GM18909 (cell line): ENCODE data around the gene MICAL1.
"Not testable (repeated sequence)": the region's sequence is repeated elsewhere in the genome, so short reads cannot be mapped to it uniquely, and the experiment has no call there.

Source experiments
- ATAC-seq: cut with Tn5 transposase; IDR thresholded peaks from one replicate; pipeline ENCODE4 v1.9.1; 2021; ENCODE audit warnings: mild to moderate bottlenecking; ENCODE audit not compliant: unreplicated experiment, poor library complexity

MICAL1 gene

DNA sequence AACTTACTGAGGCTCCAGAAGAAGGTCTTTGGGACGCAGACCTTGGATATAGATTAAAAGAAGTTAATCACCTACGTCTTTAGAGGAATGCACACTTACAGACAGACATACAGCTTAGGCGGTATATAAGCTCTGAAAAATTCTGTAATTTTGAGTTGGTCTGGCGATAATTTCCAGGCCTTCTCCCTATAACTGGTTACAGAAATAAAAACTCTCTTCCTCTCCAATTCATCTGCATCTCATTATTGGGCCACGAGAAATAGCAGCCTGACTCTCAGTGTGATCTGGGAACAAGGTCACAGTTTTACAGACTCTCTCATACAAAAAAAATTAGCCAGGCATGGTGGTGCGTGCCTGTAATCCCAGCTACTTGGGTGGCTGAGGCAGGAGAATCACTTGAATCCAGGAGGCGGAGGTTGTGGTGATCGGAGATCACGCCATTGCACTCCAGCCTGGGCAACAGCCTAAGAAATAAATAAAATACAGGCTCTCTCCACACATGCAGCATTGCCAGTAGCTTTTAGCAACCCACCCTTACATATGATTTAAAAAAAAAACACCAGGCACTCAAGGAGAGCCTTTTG, 22.7 kb upstream of the MICAL1 start:
- ATAC-seq, result no peak

DNA sequence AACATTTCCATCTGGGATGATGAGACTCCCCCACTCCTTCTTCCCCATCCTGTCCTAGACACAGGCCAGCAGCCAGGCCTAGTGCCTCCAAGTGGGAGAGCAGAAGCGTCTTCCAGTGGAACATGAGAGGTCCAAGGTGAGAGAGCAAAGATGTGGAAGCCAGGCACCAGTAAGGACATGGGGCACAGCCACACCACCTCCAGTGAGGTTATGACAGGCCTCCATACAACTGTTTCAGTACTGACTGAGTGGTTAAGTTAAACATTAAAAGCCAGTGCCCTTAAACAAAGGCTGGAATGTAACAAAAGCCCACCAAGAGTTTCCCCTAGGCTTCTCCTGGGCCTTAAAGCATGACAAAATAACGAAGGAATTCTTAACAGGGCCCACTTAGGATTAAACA, 22.2 kb upstream of the MICAL1 start:
- ATAC-seq, result peak; percentile 72

DNA sequence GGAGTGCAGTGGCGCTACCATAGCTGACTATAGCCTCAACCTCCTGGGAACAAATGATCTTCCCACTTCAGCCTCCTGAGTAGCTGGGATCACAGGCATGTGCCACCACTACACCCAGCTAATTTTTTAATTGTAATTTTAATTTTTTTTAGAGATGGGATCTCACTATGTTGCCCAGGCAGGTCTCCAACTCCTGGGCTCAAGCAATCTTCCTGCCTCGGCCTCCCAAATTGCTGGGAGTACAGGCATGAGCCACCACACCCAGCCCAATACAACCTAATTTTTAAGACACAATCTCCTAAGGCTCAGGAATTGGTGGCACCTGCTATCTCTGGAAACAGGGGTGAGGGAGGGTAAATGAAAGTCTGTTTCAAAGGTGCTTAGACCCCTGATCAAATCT, 21.6 kb upstream of the MICAL1 start:
- no peak for ATAC-seq

DNA sequence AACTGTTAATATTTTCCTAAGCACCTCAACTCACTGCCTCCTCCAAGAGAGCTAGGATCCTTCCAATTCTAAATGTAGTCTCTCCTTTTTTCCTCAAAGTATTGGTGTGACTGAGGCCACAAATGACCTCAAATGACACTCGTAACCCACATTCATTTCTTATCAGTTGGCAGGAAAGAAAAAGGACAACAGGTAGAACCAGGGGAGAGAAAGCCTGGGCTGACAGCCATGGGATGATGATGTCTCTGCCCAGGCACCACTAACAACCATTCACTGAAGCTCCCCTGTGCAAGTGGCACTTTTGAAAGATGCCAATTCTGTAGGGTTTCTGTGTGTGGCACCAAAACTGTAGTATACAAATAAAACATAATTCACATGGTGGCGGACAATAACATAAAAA, 20.1 kb upstream of the MICAL1 start:
- no peak for ATAC-seq

DNA sequence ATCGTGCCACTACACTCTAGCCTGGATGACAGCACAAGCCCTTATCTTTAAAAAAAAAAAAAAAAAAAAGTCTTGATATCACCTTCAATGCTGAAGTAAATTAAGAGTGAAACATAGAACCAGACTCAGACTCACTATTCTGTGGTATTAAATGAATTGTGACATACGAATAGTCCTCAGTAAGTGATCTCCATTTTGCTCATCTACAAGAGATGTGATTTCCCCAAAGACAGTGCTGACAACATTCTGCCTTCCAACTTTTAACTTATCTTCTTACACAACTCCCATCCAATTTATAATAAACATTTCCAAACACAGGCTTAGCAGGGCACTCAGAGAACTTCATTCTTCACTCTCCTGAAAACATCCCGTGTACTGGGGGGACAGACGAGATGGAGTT, 19.4 kb upstream of the MICAL1 start:
- no peak for ATAC-seq

DNA sequence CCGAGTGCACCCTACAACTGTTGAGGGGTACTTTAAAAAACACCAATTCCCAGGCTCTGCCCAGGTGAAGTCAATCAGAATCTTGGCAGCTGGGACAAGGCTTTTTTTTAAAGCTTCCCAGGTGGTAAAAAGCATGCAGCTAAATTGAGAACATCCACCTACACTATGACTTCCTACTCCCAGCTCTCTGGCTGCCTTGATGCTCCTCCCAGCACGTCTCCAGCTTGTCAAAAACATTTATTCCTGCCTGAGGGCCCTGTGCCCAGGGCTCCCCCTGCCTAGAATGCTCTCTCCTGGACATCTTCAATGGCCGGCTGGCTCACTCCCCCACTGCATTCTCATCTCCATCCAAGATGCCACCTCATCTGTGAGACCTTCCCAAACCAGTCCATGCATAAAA, 17.5 kb upstream of the MICAL1 start:
- ATAC-seq, result no peak

DNA sequence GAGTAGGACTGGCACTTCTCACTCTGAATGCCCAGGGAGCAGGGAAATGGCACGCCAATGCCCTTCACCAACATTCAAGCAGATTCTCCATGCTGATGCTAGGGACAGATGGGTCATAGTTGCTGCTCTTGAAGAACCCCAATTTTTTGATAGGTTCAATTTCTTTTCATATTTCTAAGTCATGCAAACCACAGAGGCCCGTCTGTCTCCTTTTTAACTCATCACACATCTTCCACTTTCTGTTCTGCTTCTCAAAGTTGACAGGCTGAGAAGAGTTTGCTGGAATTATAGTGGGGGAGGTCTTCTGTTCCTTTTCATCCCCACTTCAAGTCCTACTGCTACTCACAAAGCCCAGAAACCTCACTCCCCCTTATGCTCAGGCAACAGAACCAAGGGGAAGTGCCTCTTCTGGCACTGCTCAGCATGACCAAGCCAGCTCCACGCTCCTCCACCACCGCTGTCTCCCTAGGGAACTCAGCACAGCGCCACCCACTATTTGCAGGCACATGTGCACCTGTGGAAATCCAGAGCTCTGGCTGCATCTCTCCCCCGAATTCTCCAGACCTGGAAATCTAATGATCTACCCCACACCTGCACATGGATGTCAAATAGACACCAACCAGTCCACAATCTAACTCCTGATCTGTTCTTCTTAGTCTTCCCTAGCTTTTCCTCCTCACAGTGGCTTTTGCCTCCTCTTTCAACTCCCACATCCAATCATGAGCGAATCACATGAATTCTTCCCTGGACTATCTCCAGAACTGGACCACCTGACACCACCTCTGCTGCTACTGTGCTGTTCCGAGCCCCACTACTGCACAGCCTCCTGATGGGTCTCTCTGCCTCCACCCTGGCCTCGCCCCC, 16.8 kb upstream of the MICAL1 start:
- peak; percentile 77 for ATAC-seq

DNA sequence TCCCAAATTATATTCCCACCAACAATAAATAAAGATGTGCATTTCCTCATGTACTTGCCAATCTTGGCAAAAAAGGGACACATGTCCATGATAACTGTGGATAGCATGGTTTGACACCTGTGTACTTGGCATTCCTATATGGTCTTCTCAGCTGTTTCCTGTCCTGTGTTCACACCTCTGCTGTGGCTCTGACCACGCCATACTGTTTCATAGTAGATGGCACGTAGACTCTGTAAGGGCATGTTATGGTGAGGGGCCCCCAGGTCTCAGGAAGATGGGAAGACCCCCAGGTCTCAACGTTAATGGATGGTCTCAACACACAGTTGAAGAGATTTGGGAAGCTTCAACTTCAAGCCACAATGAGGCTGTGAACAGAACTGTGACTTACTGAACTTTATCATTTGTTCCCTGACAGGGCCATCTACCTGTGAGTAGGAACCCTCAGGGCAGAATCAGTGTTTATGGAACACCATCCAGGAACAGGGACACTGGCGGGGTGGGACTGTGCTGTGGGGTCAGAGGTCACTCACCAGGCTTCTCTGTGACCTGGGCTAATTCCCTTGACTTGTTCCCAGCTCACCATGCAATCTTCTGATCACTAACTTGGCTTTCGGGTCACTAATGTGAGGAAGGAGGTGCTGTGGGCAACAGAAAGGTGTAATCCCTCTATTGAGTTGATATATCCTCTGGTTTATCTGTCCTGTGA, 15.7 kb upstream of the MICAL1 start:
- ATAC-seq, result no peak

DNA sequence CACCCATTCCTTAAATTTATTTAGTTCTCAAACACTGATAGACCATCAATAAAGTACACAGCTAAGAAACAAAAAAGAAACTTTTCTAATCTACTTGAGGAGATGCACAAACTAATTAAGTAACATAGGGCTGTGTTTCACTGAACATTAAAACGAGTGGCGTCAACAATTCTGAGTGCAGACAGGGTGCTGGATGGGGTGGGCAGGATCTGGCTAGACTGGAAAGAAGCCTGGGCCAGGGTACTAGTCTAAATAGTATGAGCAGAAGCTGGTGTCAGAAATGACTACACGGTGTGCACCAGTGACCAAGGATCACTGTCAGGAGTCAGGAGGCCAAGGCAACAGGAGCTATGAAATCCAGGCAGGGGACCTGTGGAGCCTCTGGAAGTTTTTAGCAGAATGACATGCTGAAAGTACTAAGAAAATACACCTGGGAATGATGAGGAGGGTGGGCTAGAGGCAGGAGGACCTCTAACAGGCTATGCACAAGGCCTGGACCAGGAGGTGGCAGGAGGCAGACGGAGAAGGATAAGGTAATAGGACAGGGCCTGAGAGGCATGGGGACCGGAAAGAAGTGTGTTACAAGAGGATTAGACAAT, 14.1 kb upstream of the MICAL1 start:
- ATAC-seq, result no peak

DNA sequence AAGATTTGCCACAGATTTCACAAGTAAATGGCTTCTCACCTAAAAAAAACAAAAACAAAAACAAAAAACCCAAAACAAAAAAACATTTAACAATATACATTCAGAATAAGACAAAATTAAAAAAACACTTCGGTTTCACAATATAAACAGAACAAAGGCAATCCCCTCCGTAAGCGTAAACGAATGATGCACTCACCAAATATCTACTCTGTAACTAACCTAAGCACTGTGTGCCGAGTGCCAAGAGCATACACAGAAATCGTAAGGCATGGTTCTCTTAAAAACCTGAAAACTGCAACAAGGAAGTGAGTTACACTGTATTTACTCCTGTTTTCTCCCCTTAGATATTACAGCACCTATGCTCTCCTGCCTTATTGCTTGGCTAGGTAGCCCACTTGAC, 12.1 kb upstream of the MICAL1 start:
- no peak for ATAC-seq

DNA sequence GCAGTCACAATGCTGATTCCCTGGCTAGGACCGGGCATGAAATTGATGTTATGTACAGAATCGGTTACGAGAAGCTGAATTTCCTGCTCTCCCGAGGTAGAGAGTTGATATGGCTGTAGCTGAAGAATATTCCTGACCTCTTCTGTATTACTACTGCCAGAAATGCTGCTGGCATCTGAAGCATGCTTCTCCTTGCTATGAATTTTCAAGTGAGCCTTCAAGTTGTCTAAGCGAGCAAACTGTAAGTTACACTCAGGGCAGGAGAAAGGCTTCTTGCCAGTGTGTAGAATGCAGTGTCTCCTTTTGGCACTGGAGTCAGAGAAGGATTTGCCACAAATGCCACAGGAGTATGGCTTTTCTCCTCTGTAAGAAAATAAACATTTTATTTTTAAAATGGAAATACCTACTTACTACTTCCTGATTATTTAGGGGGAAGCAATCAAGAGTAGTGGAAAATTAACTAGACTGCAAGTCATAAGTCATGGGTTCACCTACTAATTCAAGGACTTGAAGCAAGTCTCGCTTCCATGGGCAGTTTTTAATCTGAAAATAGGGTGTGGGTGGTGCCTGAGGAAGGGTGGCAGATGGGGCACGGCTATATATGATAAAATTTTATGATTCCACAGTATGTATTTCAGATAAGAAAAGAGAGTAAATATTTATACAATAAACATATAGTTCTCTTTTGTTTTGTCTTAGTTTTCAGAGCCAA, 10.8 kb upstream of the MICAL1 start:
- ATAC-seq, result no peak

DNA sequence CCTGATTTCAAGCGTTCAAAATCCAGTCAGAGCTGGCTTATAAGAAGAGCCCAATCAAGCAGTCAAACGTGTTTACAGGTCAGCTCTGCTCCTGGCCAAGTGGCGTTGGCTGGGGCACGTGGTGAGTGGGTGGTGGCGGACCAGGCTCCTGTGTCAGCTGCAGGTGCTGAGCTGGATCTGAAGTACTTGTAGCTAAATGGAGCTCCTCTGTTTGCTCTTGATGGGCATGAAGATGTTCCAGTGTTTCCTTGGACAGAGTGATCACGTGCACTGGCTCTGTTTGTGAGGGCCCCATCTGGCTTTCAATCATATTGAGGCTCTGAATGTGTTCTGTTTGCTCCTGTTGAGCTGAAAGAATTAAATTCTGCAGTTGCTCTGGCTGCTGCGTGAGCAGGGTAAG, 10.2 kb upstream of the MICAL1 start:
- no peak for ATAC-seq

DNA sequence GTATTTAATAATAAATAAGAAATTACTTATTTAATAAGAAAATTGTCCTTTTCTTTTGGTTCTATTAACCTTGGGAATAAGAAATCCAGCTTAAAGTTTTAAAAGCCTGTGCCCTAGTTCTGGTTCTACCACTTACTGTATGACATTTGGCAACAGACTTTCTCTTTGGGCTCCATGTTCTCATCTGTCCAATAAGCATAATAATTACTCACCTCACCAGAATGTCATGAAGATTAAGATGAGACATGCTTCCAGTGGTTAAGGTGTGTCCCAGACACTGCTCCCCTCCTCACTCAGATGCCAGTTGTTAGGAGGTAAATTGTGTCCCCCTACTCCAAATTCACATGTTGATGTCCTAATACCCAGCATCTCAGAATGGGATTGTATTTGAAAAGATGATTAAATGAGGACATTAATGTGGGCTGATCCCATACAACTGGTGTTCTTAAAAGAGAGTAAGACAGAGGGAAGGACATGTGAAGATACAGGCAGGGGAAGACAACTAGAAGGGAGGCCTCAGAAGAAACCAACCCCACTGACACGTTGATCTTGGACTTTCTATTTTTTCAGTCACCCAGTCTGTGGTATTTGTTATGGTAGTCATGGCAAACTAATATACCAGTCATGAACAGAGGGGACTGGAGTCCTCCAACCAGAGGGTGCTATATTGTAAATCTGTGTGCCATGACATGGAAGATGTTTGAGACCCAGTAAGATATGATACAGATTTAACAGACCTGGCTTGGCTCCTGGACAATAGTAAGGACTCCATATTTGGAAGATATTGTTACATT, 6.4 kb upstream of the MICAL1 start:
- no peak for ATAC-seq

DNA sequence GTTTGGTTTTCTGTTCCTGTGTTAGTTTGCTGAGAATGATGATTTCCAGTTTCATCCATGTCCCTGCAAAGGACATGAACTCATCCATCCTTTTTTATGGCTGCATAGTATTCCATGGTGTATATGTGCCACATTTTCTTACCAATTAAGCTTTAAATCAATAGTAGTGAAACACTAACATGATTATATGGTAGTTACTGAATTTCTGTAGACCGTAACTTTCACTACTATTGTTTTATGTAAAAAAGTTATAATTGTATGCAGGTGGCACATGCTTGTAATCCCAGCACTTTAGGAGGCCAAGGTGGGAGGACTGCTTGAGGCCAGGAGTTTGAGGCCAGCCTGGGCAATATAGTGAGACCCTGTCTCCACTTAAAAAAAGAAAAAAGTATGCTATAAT, 5.6 kb upstream of the MICAL1 start:
- not testable (repeated sequence) for ATAC-seq

DNA sequence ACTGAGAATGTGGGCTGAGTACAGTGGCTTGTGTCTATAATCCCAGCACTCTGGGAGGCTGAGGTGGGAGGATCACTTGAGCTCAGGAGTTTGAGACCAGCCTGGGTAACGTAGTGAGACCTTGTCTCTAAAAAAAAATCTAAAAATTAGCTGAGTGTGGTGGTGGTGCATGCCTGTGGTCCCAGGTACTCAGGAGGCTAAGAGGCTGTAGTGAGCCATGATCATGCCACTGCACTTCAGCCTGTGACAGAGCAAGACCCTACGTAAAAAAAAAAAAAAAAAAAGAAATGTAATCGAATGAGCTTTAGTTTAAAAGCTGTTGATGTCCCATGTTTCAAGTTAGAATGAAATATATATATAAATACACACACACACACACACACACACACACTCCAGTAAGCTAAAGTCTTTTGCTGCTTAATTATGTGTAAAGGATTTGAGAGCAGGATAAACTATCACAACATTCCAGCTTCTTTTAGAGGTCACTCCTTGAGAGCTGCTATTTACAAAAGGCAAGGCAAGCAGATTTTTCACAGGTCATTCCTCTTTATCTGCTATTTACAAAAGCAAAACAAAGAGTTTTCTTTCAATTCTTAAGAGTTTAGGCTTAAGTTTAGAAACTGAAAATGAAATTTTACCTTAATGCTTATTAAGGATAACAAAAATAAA, 4.7 kb upstream of the MICAL1 start:
- ATAC-seq, result no peak

DNA sequence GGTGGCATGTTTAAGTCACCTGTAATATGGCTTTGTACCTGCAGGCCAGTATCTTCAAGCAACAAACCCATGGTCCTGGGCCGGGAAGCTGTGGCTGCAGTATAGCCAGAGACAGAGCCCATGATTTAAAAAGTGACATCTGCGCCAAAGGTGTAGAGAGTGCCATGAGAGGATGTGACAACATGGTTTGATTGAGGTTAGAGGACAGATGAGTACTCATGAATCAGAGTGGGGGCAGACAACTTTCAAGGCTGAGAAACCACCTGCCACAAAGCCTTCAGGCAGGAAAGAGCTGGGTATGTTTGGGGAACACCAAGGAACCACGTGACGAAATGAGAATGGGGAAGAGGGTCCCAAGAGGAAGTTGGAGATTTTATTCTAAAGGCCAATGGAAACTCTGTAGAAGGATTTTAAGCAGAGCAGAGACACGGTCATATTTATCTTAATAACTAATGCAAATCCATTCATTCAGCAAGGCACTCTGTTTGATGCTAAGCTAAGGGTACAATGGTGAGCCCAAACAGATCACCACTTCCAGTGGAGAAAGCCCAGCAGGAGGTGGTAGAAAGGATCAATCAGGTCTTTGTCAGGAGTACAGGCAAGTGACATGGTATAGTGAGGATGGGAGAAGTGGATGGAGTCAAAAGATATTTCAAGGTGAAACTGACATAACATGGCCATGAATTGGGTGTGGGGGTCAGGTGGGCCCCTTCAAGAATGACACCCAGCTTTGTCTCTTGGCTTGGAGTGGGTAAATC, 3.4 kb upstream of the MICAL1 start:
- peak; percentile 39 for ATAC-seq

DNA sequence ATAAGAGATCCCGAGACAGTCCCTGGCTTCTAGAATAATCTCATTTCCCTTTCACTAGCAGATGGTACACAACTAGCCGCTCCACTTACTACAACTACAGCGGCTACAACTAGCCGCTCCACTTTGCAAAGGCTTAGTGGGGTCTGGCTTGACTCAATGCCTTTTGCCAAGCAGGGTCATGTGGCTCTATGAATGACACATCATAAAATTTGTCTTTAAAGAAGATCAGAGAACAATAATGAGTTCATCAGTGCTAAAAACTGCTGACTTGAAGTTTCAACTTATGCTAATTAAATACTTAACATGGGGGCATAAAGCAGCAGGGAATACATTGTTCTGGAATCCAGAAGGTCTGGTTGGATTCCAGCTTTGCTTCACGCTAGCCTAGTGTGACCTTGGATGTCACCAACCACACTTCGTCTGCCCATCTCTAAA, 2.0 kb upstream of the MICAL1 start:
- no peak for ATAC-seq
